RCC 7860 (cell line): Measurements from ENCODE around the gene NFASC.

ENCODE experiments used
- DNase-seq: peaks from one replicate; pipeline ENCODE4 v3.0.0-alpha.2; 2015; ENCODE audit warnings: low spot score
- FAIRE-seq: peaks from 2 replicates; lab custom pipeline; 2012; peaks lifted over from hg19 to GRCh38; lab: Jason Lieb, UNC

The NFASC gene

GRCh38 chr1:204924013-204924759 is 53.5 kb downstream of the NFASC start:
- FAIRE-seq, result no peak
- DNase-seq, result no peak

GRCh38 chr1:204925701-204926100 is 55.0 kb downstream of the NFASC start:
- DNase-seq, result no peak
- FAIRE-seq, result no peak

- DNase-seq (no peak), FAIRE-seq (no peak)
These were observed 57.3 kb downstream of the NFASC start for GRCh38 chr1:204927673-204928641.

- no peak for FAIRE-seq
- no peak for DNase-seq
These were observed 58.2 kb downstream of the NFASC start for GRCh38 chr1:204928671-204929486.

GRCh38 chr1:204929487-204930154 is 59.0 kb downstream of the NFASC start:
- DNase-seq (no peak), FAIRE-seq (no peak)

GRCh38 chr1:204930155-204930523 is 59.5 kb downstream of the NFASC start:
- FAIRE-seq, result no peak
- DNase-seq, result no peak

- FAIRE-seq (no peak), DNase-seq (no peak)
These were observed 60.7 kb downstream of the NFASC start for GRCh38 chr1:204931313-204931712.

GRCh38 chr1:204931768-204932572 is 61.3 kb downstream of the NFASC start:
- FAIRE-seq (no peak), DNase-seq (no peak)

GRCh38 chr1:204932573-204932909 is 61.9 kb downstream of the NFASC start:
- no peak for FAIRE-seq
- no peak for DNase-seq

GRCh38 chr1:204935155-204935554 is 64.5 kb downstream of the NFASC start:
- no peak for FAIRE-seq
- no peak for DNase-seq

GRCh38 chr1:204936765-204937164 is 66.1 kb downstream of the NFASC start:
- FAIRE-seq (no peak), DNase-seq (no peak)

GRCh38 chr1:204937901-204938300 is 67.2 kb downstream of the NFASC start:
- FAIRE-seq, result no peak
- DNase-seq, result no peak

- FAIRE-seq (no peak), DNase-seq (no peak)
These were observed 69.9 kb downstream of the NFASC start for GRCh38 chr1:204940591-204940990.

- no peak for FAIRE-seq
- DNase-seq, result peak; percentile 8
These were observed 71.0 kb downstream of the NFASC start for GRCh38 chr1:204941421-204942338.

GRCh38 chr1:204943495-204943894 is 72.8 kb downstream of the NFASC start:
- FAIRE-seq, result no peak
- no peak for DNase-seq

GRCh38 chr1:204944662-204945061 is 74.0 kb downstream of the NFASC start:
- FAIRE-seq (no peak), DNase-seq (no peak)

GRCh38 chr1:204945565-204945977 is 74.9 kb downstream of the NFASC start:
- FAIRE-seq (no peak), DNase-seq (no peak)

GRCh38 chr1:204946640-204947039 is 76.0 kb downstream of the NFASC start:
- FAIRE-seq (no peak), DNase-seq (no peak)

GRCh38 chr1:204947338-204947737 is 76.7 kb downstream of the NFASC start:
- DNase-seq (no peak), FAIRE-seq (no peak)
